ENCODE data around the gene CNTNAP5.

Gene CNTNAP5

DNA sequence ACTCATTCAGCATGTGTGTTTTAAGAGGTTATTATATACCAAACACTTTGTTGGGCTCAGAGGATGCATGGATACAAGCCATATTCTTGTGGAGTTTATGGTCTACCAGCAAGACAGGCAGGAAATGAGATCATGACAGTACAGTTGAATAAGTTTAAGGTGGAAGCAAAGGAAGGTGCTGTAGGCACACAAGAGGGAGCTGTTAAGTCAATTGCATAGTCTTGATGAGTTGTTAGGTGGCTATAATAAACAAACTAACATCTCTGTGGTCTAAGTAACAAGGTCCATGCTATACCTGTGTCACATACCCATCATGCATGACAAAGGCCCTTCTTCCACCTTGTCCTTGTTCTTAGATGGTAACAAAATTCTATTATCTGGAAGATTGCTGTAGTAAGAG is 538.3 kb downstream of the CNTNAP5 start:
- DNase-seq (ENCODE audit: low read depth): no peak
- TF ChIP-seq, protein P1, sequence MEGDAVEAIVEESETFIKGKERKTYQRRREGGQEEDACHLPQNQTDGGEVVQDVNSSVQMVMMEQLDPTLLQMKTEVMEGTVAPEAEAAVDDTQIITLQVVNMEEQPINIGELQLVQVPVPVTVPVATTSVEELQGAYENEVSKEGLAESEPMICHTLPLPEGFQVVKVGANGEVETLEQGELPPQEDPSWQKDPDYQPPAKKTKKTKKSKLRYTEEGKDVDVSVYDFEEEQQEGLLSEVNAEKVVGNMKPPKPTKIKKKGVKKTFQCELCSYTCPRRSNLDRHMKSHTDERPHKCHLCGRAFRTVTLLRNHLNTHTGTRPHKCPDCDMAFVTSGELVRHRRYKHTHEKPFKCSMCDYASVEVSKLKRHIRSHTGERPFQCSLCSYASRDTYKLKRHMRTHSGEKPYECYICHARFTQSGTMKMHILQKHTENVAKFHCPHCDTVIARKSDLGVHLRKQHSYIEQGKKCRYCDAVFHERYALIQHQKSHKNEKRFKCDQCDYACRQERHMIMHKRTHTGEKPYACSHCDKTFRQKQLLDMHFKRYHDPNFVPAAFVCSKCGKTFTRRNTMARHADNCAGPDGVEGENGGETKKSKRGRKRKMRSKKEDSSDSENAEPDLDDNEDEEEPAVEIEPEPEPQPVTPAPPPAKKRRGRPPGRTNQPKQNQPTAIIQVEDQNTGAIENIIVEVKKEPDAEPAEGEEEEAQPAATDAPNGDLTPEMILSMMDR (conservative IDR thresholded peaks at IDR 0.05; ENCODE audit: low read depth, low read length): no peak
- no peak overlapping the region for H3K4me3 ChIP-seq (ENCODE audit: low read depth, low read length)

DNA sequence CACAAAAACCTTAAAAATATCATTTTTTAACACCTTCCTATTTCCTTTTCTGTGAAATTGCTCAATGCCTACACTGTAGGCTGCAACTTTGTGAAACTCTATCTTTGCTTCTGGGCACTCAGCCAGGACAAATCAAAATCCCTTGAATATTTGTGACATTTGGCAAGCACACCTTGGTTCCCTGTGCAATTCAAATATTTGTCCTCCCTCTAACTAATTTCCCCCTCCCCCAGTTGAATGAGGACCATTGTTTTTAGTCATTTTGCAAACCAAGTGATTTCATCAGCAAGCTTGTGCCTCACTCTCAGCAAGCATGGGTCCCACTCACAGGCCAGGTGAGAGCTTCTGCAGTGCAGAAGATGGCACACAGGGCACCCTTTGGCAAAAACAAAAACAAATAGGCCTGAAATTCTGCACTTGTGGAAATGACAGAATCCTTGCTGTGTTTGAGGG is 541.5 kb downstream of the CNTNAP5 start:
- TF ChIP-seq, protein P1 (conservative IDR thresholded peaks at IDR 0.05; ENCODE audit: low read depth, low read length): no peak
- DNase-seq (ENCODE audit: low read depth): no peak
- no peak overlapping the region for H3K4me3 ChIP-seq (ENCODE audit: low read depth, low read length)

DNA sequence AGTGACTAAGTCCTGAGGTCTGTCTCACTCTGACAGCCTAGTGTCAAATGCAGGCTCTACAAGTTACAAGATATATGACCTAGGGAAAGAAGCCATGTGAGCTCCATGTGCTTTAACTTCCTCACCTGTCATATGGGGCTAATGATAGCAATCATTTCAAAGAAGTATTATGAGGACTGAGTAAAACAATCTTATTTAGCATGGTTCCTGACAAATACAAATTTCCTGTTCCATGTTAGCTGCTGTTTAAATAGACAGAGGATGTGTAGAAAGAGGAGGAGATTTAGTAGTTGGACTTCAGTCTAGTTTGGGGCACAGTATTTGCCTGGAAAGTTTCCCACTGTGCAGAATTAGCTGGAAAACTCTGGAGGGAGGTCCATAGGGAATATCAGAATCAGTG is 545.8 kb downstream of the CNTNAP5 start:
- TF ChIP-seq, protein P1 (conservative IDR thresholded peaks at IDR 0.05; ENCODE audit: low read depth, low read length): no peak
- no peak overlapping the region for H3K4me3 ChIP-seq (ENCODE audit: low read depth, low read length)
- DNase-seq (ENCODE audit: low read depth): no peak

DNA sequence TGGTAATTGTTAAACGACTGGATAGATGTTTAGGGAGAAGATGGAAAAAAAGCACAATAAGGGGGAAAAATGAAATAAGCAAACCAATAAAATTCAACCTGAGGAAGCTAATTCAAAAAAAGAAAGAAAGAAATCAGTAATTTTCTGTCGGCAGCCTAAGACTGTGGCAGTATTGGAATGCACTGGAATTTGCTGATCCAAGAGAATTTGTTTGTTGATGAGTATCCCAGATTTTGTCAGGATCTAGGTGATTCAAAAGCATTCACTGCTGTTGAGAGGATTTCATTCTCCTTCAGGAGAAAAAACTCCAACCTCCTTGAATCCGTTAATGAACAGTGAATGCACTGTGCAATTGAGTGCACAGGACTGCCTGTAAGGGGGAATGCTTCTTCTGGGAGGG is 546.7 kb downstream of the CNTNAP5 start:
- H3K4me3 ChIP-seq (ENCODE audit: low read depth, low read length): no peak overlapping the region
- no peak for DNase-seq (ENCODE audit: low read depth)
- TF ChIP-seq, protein P1 (conservative IDR thresholded peaks at IDR 0.05; ENCODE audit: low read depth, low read length): no peak

DNA sequence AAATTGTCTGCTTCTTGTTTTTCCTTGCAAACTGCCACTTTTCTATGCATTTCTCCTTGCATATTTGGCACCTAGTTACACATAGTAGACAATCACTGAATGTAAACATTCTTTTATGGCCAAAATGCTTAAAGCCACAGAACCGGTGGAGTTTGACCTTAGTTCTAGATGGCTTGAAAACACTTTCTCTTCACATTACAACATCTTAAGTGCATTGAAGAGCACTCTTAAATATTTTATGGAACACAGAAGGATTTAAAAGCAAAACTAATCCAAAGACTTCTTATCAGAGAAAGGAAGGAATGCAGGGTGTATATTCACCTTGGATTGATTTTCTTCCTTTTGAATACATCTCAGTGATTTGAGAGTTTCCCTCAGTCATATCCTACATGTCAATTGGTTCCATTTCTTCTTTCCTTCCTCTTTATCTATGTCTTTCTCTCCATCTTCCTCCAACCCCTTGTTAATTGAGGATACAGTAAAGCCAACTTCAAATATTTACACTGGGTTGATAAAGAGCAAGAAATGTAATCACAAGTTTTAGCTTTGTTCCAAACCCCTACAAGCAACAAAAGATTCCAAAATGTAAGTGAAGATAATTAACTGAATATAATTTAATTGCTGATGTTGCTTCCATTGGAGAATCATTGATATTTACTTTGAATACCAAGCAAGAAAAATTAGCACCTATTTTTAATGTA is 548.0 kb downstream of the CNTNAP5 start:
- DNase-seq (ENCODE audit: low read depth): no peak
- TF ChIP-seq, protein P1 (conservative IDR thresholded peaks at IDR 0.05; ENCODE audit: low read depth, low read length): no peak
- H3K4me3 ChIP-seq (ENCODE audit: low read depth, low read length): no peak overlapping the region

DNA sequence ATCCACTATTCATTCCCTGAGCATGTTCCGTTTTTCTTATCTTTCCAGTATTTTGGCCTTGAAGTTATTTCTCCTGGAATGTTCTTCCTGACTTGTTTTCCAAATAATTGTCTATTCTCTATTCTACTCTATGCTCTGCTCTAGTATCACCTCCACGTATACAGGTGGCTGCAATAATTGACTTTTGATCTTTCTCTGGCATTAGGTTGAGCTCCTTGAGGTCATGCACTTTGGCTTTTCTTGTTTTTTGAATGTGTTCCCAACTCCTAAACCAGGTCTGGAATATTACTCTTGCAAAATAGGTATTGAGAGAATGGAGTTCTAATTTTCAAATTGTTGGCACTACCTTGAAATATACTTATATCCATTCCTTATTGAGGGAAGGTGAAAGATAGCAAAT is 550.4 kb downstream of the CNTNAP5 start:
- no peak overlapping the region for H3K4me3 ChIP-seq (ENCODE audit: low read depth, low read length)
- no peak for DNase-seq (ENCODE audit: low read depth)
- TF ChIP-seq, protein P1 (conservative IDR thresholded peaks at IDR 0.05; ENCODE audit: low read depth, low read length): no peak

DNA sequence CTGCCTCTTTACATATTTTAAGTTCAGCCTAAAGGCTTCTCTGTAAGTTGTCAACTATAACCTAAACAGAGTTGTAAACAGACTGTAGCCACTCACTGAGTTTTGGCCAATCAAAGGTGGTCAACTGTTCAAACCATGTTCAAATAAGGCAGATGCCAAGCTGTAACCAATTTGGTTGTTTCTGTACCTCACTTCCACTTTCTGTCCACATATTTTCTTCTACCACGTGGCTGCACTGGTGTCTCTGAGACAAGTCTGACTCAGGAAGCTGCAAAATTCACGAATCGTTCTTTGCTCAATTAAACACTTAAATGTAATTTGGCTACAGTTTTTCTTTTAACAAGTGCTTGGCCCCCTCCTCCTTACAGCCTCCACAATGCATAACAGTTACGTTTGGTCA is 555.2 kb downstream of the CNTNAP5 start:
- DNase-seq (ENCODE audit: low read depth): no peak
- TF ChIP-seq, protein P1 (conservative IDR thresholded peaks at IDR 0.05; ENCODE audit: low read depth, low read length): no peak
- H3K4me3 ChIP-seq (ENCODE audit: low read depth, low read length): no peak overlapping the region
